8988T (cell line): Measurements from ENCODE around the gene LNPEP.
"Not testable (repeated sequence)": the region's sequence is repeated elsewhere in the genome, so short reads cannot be mapped to it uniquely, and the experiment has no call there.

Experiments used
- DNase-seq: peaks from one replicate; pipeline ENCODE4 v3.0.0; 2011

The LNPEP gene

GRCh38 chr5:96930589-96930988 lies 5.3 kb upstream of the LNPEP start:
- DNase-seq: no peak

- not testable (repeated sequence) for DNase-seq
Measured at GRCh38 chr5:96931037-96931436, 4.8 kb upstream of the LNPEP start.

DNA sequence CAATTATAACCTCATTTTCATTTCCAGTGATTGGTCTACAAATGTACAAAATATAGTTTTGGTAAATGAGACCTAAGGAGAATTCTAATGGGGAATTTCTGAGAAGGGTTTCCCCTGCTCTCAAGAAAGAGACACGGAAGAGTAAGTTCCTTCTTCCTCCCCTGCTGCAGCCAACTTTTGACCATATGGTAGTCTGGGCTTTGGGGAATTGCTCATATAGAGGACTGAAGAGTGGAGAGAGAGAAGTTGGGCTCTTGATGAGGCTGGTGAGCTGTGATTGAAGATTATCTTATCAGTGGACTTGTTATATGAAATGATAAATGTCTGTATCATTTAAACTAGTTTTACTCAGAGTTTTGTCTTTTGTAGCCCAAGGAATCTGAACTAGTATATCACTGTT lies 4.3 kb upstream of the LNPEP start:
- DNase-seq: no peak

DNA sequence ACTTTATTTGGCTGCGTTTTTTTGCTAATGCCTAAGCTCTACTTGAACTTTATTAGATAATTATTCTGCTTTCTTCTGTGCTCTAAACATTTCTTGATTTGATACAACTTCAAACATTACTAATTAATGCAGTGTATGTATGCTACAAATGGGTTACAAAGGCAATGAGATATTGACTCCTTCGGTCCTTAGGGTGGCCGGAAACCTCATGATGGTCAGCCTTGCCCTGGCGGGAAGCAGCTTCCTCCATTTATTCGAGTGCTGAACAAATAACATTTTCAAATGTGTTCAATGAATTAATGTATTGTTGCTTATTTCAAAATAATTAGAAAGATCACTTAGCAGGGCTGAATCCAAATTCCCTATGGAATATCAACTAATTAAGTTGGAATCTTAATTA lies 3.9 kb upstream of the LNPEP start:
- DNase-seq: no peak

DNA sequence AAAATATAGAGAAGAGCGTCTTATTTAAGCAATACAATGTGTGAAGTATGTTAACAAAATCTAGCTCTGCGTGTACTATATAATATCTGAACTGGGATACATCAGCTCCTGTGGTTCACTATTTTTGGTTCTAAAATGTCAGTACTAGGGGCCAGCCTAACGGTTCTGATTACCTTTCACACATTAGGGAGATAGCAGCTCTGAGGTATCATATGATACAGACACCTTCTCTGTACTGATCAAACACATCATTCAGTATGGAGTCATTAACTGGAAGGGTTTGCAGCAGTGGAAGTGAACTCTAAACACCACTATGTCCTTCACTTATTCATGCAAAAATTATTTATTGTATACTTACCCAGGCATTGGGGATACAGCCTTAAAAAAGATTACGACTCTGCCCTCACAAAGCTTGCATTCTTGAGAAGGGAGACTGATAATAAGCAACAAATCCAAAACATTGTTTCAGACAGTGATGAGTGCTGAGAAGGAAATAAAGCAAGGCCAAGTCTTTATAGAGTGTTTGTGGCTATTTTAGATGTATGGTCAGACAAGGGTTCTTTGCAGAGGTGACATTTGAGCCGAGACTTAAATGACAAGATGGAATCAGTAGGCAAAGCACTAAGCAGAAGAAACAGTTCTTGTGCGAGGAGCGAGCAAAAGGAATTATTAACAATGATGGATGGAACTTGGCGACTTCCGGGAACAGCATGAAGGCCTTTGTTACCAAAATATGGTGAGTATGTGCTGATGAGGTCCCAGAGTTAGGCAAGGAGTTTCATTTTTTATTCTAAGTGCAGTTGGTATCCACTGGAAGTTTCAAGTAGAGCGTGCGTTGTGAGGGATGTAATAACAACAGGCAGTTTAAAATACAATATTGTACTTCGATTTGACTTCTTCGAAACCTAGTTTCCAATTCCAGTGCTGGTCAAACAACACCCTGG lies 1.8 kb upstream of the LNPEP start:
- no peak for DNase-seq

GRCh38 chr5:96934708-96935558 lies 947 bp upstream of the LNPEP start:
- DNase-seq: peak; percentile 26

DNA sequence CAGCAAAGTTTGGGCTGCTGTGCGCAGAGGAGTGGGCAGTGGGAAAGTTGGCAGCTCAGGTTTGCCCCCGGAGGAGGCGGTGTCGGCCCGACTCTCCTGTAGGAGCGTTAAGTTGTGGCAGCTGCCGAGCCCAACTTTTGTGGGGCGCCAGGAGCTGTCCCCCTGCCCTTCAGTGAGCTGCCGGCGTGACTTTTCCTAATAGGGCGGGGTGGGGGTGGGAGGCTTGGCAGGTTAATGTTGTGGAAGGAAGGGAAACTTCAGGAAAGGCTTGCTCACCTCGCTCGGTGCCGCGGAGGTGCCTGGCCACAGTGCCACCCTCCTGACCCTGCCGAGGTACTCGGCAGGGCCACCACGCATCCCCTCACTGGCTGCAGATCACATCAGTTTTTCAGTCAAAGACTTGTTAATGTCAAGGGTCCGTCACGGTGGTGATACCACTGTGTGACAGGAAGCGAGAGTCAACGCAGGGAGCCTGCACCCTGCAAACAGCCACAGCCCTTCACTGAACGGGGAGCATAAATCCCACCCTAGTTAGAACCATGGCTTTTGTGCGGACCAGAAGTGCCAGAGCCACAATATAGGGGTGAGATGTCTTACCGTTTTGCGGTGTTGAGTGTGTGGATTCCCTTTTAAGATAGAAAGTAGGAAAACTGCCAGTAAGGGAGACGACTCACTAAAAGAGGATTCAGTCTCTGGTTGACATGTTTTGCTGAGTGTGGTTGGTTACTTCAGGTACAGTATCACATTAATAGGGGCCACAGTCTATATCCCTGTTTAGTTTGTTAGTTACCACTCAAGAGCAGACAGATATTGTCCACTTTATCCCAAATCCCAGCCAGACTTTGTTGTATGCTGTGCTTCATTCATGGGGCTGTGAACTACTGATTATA lies 796 bp downstream of the LNPEP start:
- no peak for DNase-seq

GRCh38 chr5:96940586-96940985 lies 4.7 kb downstream of the LNPEP start:
- DNase-seq: no peak

- no peak for DNase-seq
Measured at GRCh38 chr5:96941140-96941539, 5.3 kb downstream of the LNPEP start.

DNA sequence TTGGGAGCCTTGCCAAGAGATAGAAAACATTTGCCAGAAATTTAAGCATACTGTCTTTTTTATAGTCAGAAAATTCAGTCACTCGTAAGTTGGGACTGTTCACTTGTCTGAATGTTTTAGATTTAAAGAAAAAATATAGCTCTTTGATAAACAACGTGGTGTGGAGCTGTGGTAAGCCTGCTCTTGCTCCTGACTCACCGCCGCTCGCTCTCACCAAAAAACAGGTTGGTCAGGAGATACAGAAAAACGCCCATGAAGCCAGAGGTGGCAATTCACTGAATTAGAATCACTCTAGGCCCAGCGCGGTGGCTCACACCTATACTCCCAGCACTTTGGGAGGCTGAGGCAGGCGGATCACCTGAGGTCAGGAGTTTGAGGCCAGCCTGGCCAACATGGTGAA lies 6.2 kb downstream of the LNPEP start:
- DNase-seq: no peak

GRCh38 chr5:96942911-96943310 lies 7.0 kb downstream of the LNPEP start:
- DNase-seq: no peak

- no peak for DNase-seq
Measured at GRCh38 chr5:96943799-96944198, 7.9 kb downstream of the LNPEP start.

DNA sequence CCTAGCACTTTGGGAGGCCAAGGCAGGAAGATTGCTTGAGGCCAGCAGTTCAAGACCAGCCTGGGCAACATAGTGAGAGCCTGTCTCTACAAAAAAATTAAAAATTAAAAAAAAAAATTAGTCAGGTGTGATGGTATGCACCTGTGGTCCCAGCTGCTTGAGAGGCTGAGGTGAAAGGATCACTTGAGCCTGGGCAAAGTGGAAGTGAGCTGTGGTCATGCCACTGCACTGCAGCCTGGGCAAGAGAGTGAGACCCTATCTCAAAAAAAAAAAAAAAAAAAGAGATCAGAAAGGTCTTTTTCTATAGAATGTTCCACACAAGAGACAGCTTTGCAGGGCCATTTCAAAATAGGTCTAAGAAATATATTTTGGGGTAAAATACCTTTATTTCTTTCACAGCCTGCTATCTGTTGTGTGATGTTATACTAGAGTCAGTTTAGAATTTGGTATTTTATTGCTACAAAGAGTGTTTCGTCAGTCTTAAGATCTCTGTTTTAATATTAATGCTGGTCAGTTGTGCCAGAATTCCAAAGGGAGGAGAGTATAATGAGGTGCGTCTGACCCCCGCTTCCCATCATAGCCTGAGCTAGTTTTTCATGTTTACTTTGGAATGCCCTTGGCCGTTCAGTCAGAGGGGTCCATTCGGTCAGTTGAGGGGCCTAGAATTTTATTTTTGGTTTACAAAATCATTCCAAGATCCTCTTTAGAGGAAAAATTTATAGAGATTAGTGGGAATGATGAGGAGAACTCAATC lies 9.4 kb downstream of the LNPEP start:
- DNase-seq: no peak

DNA sequence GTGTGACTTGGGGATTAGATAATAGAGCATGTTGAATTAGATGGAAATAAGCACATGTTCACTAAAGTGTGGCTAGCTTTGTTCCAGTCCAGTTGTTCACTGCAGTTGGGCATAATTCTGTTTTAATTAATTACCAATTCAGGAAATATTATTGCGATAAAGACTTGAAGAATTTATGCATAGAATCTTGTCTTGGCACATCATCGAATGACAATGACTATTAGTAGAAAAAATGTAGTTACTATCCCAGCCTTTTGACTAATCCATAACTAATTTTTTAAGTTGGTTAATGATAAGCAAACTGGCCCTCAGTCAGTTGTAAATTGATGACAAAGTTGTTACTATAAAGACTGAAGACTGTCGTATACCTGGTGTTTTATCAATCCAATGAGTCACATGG lies 10.5 kb downstream of the LNPEP start:
- no peak for DNase-seq

- no peak for DNase-seq
Measured at GRCh38 chr5:96952118-96952750, 16.4 kb downstream of the LNPEP start.

DNA sequence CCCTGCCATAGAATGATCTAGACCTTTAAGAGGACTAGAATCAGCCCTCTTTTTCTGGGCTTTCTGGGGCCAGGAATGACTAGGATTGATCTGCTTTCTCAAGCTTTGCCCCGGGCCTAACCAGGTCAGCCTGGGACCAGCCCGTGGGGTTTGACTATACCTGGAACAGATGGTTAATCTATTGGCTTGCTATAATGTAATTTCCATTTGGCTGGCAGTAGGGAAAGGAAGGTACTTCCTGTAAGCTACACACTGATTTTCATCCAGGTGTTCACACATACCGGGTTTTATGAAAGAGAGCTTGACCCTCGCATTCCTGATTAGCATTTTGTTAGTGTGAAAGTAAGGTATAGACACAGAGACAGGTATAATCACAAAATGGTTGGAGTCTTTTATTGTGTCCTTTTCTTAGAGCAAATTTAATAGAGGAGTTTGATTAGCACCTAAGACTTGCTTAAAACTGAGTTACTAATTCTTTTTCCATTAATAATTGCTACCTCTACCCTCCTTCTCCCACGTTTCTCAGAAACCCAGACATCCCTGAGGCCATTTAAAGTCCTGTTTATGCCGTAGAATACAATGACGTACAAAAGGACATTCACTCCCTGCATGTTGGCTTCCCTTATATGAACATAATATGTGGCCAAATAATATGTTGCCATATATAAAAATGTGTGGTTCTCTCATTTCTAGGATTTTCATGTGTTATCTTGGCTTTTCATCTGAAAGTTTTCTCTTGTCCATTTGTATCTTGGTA lies 17.3 kb downstream of the LNPEP start:
- no peak for DNase-seq

DNA sequence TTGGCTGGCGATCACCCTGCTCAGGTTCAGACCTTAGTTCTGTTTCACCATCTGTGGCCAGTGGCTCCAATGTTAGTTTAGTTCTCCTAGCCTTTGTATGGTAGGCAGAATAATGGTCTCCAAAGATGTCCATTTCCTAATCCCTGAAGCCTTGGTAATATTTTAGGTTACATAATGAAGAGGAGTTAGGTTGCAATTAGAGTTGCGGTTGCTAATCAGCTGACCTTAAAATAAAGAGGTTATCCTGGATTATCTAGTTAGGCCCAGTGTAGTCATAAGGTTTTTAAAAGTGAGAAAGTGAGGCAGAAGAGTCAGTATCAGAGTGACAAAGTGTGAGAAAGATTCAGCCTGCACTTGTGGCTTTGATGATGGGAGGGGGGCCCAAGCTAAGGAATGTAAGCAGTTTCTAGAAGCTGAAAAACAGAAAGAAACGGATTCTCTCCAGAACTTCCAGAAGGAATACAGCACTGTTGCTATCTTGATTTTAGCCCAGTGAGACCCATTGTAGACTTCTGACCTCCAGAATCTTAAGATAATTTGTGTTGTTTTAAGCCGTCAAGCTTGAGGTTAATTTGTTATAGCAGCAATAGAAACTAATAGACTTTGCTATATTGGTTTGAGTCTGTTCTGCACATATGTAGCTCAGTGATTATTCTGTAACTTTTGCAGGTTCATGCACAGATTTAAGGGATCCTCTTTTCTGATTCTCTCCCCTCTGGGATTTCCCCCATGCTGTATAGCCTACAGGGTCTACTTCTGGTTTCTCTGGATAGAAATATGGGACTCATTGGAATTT lies 21.6 kb downstream of the LNPEP start:
- DNase-seq: no peak

DNA sequence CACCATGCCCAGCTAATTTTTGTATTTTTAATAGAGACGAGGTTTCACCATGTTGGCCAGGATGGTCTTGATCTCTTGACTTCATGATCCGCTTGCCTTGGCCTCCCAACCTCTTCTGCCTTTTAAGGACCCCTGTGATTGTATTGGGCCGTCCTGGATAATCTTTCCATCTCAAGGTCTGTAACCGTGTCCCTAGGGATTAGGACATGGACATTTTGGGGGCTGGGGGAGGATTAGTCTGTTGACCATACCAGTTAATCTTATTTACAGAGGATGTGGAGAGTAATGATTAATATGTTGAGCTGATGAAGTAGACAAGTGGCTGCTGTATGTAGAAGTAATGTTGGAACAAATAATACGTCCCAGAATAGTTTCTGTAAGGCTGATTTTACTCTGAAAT lies 23.1 kb downstream of the LNPEP start:
- no peak for DNase-seq

- no peak for DNase-seq
Measured at GRCh38 chr5:96961053-96961452, 25.2 kb downstream of the LNPEP start.

DNA sequence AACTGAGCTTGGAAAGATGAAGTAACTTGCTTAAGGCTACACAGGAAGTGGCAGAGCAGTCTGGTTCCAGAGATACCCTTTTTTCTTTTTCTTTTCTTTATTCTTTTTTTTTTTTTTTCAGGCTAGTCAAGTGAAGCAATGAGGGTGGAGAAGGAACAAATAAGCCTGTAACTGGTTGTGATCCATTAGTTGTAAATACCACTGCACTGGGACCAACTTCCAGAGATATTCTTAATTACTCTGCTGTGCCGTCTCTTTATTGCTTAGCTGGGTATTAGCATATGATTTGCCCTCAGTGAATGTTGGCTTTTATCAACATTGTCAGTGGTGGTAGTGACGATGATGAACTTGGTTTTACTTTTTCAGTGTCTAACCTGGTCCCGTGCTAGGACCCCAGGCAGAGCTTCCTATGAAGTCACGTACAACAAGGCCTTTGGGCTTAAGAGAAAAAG lies 26.7 kb downstream of the LNPEP start:
- no peak for DNase-seq
